Inflammatory macrophage treated with lipopolysaccharide for 4 hours (primary cell): ENCODE data around the gene ZNF185.
"Not testable (repeated sequence)": the region's sequence is repeated elsewhere in the genome, so short reads cannot be mapped to it uniquely, and the experiment has no call there.

Source experiments
- DNase-seq: peaks from one replicate; pipeline ENCODE4 v3.0.0-alpha.2; 2020

The ZNF185 gene

DNA sequence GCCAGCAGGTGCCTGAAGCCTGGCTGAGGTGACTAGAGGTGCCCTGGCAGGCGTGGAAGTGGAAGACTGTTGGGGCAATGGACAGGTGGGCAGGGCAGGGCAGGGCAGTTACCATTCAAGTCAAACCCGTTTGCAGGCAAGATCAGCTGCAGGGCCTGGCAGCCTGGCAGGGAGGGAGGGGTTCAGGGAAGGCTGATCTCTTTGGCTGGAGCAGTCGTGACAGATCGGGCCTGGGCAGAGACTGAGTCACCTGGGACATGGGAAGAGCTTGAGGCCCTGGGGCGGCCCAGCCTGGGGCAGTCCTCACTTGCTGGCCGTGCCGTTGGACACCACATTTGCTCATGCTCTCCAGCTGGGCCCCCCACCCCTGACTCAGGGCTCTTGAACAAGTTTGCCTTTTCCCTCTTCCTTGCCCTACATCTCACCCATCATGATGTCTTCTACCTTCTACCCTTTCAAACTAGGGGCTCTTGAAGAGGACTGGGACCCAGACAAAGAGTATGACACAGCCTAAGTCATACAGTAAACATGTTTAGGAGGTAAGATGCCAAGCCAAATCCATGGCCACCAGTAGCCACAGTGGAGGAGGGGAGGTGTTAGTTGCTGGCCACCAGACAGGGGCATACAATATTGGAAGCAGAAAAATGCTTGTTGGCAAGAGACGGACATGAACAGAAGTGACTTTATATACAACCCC is 2.0 kb upstream of the ZNF185 start:
- no peak for DNase-seq

DNA sequence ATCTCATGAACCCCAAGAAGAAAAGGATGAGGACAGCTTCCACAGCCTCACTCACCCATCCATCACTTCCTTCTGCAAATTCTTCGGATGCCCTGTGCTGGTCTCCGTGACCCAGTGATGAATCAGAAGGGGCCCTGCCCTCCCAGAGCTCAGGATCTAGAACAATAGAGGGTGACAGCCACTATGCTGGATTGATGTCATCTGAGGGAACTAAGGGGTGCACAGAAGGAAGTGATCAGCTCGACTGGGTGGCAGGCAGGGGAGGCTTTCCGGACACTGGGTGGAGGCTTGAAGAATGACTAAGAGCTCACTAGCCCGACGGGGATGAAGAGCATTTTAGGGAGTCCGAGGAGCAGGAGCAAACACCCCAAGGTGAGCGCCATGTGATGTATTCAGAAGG is 1.4 kb upstream of the ZNF185 start:
- peak; percentile 31 for DNase-seq

- DNase-seq: no peak
Observed at GRCh38 chrX:152898442-152898841, 575 bp downstream of the ZNF185 start.

DNA sequence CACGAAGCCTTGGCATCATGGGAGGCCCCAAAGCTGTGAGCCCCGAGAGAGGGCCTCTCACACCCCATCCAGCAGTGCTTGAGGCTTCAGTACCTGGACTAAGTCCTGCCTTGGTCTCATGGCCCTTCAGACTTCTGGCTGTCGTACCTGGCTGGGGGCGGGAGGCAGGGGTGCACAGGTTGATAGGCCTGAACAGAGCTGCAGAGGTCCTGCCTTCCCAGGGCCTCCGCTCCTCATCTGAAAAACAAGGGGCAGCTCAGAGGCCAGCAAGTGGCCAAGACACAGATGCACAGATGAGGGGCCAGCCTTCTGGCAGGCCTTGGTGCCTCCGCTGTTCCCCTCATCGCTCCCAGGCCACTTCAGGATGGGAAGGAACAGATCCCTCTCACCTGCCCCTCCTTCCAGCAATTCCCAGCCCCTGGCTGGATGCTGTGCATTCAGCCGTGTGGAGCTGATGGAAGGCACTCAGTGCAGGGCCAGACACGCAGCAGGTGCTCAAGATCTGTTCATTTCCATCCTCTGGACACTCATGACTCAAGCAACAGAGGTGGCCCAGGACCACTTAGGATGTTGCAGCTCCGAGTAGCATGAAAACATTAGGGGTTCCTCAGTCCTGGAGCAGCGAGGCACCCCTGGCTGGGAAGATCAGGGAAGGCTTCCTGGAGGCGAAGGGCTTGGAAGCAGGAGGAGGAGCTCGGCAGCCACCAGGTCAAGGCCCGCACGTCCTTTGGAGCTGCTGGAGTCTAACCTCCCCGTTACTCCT is 1.4 kb downstream of the ZNF185 start:
- no peak for DNase-seq

- DNase-seq: no peak
Observed at GRCh38 chrX:152899874-152900719, 2.2 kb downstream of the ZNF185 start.

DNA sequence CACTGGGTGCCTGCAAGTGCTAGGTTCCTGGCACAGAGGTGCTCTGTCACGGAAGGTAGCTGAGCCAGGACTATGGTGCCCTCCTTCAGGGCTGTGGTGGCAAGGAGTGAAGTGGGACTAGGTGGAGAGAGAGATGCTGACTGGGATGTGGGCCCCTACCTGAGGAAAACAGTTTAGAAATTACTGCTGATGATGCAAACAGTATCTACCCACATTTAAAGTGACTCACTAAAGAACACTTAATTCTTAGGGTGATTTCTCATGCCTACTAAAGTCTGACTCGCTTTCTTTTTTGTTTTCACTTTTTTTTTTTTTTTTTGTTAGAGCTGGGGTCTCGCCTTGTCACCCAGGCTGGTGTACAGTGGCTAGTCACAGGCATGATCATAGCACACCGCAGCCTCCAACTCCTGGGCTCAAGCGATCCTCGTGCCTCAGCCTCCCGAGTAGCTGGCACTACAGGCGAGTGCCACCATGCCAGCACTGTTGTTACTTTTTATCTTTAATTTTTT is 3.1 kb downstream of the ZNF185 start:
- DNase-seq: no peak

DNA sequence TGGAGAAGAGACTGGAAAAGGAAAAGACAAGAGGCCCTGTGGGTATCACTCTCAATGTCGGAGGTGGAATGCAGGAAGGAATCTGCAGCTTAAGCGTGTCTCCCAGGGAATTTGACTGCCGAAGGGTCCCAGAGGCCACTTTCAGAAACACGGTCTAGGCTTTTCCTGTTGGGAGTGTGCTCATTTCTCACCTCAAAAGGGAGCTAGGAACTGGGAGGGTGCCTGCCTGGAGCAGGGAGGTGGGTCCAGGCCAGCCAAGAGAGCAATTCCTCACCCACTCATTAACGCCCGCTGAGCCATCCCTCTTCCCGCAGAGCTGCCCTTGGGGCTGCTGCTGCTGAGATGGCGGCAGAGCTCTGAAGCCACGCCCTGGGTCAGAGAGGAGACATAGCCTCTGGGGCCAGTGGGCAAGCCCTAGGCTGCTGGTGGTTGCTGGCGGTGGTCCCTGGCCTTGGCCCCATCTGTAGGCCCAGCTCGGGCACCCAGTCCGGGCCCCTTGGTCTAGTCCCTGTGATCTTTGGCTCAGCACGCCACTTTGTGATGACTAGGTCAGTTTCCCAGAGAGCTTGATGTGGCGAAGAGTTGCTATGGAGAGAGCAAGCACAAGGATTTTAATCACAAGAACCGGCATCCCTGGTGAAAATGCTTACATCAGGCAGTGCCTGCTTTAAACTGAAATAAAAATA is 4.1 kb downstream of the ZNF185 start:
- DNase-seq: no peak

GRCh38 chrX:152902502-152902820 is 4.6 kb downstream of the ZNF185 start:
- DNase-seq: no peak

DNA sequence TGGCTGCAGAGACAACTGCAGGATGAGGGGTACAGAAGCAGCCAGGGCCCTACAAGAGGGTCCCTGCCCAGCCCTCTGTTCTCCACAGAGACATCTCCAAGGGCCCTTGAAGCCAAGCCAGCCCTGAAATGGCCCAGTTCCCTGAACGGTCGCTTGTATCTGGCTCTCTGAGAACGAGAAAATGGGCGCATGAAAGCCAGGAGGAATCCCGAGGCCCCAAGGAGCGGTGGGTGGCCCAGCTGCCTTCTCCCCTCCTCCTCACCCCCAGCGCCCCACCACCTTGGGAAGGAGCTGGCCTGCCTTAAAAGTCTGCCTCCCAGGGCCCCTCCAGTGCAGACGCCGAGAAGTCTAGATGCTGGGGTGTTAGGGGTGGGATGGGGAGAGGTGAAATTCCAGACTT is 5.7 kb downstream of the ZNF185 start:
- no peak for DNase-seq

GRCh38 chrX:152904151-152905080 is 6.5 kb downstream of the ZNF185 start:
- peak; percentile 42 for DNase-seq

- no peak for DNase-seq
Observed at GRCh38 chrX:152905081-152905420, 7.2 kb downstream of the ZNF185 start.

DNA sequence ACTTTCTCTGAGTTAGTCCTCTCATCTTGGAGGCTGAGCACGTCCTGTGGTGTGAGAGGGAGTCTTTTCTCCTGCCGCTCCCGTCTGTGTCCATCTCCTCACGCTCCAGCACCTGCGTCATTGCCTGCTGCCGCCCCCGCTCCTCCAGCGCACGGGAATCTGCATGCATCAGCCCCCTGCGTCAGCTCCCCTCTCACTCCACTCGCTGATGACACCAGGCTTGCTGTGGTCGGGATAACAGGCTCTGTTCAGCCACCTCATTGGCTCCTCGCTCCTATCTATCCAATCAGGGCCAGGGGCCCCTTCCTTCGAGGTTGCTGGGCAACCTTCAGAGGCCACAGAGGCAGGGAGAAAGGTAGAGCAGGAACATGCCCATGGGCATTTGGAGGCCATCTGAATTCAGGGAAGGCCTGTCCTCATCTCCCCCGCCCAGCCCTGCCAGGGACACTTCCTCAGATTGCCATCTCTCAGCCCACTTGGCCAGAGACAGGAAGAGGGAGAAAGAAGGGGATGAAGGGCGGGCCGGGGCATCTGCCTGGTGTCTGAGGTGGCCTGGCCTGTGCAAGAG is 9.3 kb downstream of the ZNF185 start:
- DNase-seq: peak; percentile 3

- no peak for DNase-seq
Observed at GRCh38 chrX:152908486-152908885, 10.6 kb downstream of the ZNF185 start.

GRCh38 chrX:152910018-152910417 is 12.2 kb downstream of the ZNF185 start:
- not testable (repeated sequence) for DNase-seq

DNA sequence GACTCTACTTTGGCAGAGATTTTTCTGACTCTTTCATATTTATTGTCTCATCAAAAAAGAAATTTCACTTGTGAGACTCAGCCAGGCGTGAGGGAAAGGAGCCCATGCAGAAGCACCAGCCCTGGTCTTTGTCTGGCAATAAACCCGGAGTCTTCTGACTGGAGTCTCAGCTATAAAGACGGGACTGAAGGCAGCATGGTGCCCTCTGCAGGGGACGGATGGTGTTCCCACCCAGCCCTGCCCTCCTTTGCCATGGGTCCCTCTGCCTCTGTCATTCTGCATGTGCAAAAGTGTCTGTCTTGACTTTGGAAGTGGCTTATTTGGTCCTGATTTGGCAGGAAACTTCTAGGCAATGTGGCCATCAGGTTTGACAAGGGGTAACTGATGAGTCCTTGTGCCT is 14.2 kb downstream of the ZNF185 start:
- DNase-seq: peak; percentile 1

GRCh38 chrX:152912641-152913040 is 14.8 kb downstream of the ZNF185 start:
- no peak for DNase-seq

DNA sequence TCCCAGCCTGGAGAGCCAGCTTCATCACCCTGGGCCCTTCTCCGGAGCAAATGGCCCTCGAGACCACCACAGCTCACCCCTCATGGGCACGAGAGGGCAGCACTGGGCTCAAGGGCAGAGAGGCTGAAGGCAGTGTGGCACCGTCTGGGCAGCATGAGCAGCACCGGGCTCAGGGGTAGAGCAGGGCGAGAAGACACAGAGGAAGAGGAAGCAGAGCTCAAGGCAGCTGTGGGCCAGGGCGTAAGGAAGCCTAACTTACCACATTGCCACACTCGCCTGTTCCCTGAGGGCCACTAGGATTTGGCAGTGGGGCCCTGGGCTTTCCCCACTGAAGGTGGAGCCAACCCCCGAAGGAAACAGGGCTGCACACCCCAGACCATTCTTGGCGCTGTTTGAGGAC is 15.5 kb downstream of the ZNF185 start:
- DNase-seq: peak; percentile 38

DNA sequence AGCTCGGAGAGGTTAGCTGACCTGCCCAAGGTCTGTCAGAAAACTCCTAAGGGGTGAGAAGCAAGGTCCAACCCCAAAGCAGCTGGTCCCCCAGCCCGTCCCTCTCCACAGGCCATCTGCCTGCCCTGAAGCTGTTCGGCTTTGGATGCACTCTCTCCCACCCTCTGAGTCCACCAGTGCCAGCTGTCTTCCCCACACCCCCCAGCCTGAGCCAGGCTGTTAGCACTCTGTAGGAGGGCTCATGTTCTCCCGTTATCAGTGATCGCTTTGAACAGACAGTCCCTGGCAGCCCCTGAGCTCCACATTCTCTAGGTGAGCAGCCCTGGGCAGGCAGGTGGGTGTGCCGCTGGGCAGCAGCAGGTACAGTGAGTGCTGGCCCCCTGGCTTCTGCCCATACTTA is 16.0 kb downstream of the ZNF185 start:
- no peak for DNase-seq

GRCh38 chrX:152915541-152916241 is 17.8 kb downstream of the ZNF185 start:
- DNase-seq: peak; percentile 59

DNA sequence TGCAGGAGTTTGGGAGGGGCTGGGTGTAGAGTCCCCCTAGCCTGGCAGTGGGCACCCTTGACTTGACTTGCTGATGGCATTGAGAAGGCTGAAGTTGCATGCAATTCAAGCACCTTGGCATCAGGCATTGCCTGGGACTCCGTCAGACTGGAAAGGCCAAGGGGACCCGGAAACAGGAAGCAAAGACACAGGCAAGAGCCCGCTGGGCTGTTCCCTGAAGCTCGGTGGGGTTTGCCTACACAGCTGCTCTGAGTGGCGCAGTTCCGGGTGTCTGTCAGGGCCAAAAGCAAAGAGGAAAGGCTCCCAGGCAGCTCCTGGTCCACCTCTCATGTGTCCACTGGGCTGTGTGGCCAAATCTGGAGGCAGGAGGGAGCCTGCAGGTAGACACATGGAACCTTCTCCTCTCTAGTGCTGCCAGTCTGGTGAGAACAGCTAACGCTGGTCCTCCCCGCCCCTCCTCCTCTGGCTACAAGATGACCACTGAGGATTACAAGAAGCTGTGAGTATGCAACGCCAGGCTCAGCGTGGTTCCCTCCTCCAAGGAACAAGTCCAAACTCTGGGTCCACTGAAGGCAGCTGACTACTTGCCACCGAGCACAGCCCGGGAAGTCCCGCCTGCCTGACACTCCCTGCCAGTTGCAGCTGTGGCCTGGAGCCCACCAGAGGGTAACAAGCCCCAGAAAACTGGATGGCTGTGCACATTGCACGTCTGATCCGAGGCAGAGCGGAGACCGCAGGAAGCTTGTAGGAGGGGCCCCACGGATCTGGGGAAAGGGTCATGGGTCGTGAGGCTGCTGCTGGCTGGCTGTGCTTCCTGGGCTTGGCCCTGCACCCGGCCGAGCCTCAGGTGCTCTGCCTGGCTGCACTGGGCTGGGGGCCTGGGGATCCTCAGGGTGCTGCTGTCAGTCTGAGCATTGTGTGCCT is 20.1 kb downstream of the ZNF185 start:
- peak; percentile 36 for DNase-seq
